GM19240 (cell line): ENCODE results near the gene PYGL.
A peak's percentile ranks its signal among the peaks of the same experiment; 100 is the strongest.
"Not testable (repeated sequence)": the region's sequence is repeated elsewhere in the genome, so short reads cannot be mapped to it uniquely, and the experiment has no call there.

Source experiments
- DNase-seq: peaks from one replicate; pipeline ENCODE4 v3.0.0; 2011; ENCODE audit warnings: low spot score; ENCODE audit not compliant: insufficient read length

PYGL gene

DNA sequence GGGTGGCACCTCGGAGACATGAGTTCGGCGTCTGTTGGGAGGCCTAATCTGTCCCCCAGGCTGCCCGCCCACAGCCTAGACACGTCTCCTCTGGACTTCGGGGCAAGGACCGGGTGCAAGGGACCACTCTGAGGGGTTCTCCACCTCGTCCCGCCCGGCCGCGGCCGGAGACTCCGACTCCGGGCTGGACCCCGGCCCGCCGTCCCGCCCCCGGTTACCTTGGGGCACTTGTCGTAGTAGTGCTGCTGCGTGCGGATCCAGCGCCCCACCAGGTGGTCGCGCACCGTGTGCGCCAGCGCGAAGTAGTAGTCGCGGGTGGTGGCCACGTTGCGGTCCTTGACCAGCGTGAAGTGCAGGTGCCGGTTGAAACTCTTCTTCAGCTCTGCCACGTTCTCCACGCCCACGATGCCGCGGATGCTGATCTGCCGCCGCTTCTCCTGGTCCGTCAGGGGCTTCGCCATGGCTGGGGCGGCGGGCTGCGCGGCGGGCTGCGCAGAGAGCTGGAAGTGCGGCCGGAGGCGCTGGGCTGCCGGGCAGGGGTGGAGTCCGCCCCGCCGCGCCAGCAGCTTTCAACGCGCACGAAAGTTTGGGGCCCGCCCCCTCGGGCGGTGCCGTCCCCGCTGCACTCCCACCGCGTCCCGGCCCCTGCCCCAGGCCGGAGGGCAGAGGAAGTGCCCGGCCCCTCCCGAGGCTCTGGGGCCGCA lies at the start of gene PYGL:
Gene PYGL, minus strand, starts transcription at position 541 of the 704 bp plus-strand sequence. Its CDS starts 80 bp downstream, at position 461.
- peak; percentile 23 for DNase-seq

GRCh38 chr14:50985859-50986331 lies 41.6 kb upstream of the PYGL start:
- no peak for DNase-seq

DNA sequence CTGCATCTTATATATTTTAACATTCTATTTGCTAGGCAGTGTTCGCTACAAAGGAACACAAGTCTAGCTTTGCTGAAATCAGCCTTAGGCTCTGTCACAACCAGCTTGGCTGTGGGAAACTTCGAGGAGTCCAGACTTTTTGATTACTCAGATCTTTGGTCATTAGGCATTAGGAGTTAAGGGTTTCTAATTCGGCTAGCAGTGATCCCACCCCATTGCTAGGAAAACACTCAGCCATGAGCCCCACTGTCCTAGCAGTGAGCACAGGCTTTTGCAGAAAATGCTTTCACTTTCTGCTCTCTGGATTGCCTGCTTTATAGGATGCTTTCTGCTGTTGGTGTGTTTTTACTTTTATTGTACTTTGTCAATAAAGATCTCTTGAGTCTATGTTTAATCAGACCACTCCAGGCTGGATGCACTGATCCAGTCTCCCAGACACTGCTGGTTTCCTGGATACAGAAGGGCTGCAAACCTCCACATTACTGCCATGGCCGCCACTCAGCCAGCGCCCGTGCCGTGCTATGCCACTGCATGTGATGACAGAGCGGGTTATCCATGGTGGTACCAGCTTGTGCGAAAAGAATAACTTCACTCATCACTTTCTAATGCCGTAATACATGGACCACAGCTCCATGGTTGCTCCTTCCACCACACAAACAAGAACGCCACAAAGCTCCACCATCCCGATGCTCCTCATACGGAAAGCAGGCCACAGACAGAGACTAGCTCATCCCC lies 41.0 kb upstream of the PYGL start:
- DNase-seq: no peak

GRCh38 chr14:50984036-50984710 lies 39.9 kb upstream of the PYGL start:
- DNase-seq: no peak

DNA sequence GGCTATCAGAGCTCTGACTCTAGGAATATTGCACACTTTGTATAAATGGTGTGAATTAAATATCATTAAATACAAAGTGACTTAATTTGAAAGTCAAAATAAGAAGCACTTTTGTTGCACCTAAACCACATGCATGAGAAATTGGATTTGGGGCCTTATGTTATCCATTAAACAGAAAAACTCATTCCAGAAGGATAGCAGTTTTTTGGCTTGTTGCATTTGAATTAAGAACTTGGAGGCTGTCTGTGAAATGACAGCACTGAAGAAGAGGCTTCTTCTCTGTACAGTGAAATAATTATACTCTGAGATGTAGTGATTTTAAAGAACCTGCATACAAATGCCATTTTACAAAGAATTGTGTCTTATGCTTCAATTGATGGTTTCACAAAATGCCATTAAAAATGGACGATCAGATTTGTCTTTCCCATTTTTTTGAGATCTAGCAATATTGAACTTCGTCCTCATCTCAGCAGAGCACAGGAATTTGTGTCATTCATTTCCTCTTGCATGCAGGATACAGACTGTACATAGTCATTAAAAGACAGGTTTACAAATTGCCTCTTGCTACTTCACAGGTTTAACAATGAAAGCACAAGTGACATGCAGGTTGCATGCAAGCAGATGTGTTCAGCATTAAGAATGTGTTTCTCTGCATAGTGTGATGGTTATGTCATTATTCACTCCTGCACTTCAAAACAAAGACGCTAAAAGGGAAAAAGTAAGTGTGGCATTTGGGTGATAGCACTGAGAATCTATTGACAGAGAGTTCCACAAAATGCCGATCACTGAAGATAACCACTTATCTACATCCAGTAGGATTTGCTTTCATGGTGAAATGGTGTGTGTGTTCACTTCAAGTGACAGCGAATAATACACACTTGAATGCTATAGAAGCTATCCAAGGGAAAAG lies 35.9 kb upstream of the PYGL start:
- no peak for DNase-seq

GRCh38 chr14:50978888-50979287 lies 34.6 kb upstream of the PYGL start:
- peak; percentile 20 for DNase-seq

- DNase-seq: no peak
Measured at GRCh38 chr14:50978529-50978871, 34.2 kb upstream of the PYGL start.

DNA sequence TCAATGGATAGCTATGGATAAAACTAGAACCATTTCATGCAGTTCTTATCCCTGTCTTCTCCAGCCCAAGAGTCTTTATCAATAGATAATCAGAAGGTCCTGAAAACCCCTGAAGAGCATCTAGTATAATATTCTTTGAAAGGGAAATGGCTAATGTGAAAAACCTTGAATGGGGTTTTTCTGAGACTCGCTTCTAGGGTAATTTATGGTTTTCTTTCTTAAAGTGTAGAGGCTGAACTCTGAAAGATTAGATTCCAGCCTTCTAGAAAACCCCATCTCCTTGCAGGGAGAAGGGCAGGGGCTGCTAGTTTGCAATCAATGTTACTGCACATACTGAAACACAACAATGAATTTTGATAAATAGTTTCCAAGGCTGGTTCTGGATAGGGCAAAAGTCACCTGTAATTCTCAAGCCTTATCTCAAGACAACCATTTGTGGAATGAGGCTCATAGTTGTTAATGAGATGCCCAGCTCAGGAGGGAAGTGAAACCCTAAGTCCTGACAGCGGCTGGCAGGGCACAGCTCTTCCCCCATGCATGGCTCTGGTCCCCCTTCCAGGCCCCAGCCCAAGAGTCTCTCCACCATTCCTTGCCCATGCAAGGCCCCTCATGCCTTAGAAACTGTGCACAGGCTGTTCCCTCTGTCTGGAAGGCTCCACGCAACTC lies 33.7 kb upstream of the PYGL start:
- no peak for DNase-seq

GRCh38 chr14:50974118-50974517 lies 29.8 kb upstream of the PYGL start:
- no peak for DNase-seq

GRCh38 chr14:50972734-50973133 lies 28.5 kb upstream of the PYGL start:
- DNase-seq: no peak

DNA sequence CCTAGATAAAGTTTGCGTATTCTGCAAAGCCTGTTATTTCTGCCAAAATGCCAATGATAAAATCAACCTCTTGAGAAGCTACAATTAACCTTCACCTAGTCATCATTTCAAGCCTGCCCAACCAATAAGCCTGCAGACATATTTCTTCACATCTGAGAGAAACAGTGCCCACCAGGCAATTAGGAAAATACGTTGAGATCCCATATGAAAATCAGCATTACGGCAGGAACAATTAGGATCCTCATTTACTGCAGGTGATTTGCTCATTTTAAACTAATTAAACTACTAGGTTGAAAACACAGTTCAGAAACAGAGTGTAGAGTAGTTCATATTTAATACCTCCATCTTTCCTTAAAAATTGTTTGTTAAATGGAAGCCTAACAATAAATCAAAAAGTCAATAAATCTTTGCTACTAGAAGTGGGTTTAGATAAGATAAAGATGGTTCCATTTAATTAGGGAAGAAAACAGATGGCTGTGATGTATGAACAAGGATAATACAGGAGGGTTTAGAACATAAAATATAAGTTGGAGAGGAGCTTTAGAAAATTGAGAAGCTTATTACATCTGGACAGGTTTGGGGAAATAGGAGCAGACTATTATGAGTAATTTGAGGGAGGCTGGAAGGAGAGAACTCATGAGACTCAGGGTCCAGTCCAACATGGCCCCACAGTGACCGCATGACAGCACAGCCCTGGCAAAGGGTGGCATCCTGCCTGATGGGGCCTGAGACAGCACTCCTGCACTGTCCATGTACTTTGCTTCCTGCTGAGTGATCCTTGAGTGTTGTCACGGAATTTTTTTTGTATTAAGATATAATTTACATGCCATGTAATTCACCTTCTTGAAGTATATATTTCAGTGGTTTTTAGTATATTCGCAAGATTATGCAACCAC lies 26.9 kb upstream of the PYGL start:
- DNase-seq: no peak

DNA sequence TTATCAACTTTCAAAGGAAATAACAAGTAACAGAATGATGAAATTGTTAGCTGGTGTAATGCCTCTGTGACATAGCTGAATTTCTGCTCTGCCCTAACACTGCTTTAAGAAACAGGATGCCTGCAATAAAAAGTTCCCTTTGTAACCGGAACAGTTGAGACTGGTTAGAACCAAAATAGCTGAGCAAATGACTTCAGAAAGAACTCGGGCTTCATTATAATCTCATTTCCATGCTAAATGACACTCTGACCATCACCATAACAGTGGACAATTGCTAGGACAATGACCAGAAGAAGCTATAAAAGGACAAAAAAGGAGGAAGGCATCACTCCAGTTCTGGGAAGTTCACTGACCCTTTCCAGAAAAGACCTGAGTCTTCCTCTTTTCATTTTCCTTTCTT lies 23.5 kb upstream of the PYGL start:
- DNase-seq: no peak

DNA sequence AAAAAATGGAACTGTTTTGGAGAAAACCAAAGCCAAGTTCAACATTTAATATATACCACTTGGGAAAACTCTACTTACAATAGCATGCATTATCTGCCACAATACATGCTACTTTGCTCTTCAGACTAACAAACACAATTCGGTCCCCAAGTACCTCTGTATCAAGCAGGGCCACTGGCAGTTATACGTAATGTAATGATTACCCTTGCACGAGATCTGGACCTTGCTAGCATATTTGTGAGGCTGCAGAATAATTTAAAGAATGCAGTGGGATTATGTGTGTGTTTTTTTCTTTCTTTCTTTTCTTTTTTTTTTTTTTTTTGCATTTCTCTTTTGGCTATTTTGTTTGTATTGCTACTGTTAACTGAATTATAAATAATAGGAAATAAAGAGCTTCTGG lies 22.8 kb upstream of the PYGL start:
- no peak for DNase-seq

- no peak for DNase-seq
Measured at GRCh38 chr14:50964683-50965390, 20.6 kb upstream of the PYGL start.

GRCh38 chr14:50963919-50964318 lies 19.6 kb upstream of the PYGL start:
- DNase-seq: no peak

DNA sequence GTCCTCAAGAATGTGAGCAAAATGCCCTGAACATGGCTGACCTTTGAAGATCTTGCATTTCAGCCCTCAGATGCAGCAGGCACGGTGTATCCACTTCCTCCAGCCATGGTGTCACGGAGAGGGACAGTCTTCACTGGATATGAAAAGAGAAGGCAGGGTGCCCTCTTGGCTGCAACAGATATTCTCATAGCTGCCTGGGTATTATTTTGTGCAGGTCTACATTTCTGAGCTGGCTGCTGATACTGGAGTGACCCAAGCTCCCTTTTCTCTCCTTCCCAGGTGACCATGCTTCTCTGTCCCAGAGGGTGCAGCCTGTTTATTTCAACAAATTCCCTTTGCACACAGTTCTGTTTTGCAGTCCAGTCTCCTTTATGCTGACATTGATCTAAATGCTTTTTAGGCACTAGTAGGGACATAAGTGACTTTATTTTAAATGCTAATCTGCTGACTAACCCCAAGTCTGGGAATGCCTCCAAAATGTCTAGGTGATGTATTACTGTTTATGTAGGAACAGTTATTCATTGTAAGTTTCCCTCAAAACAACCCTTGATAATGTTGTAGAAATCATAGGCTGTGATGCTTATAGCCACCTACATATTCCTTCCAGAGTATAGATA lies 17.4 kb upstream of the PYGL start:
- no peak for DNase-seq

- no peak for DNase-seq
Measured at GRCh38 chr14:50957296-50957695, 13.0 kb upstream of the PYGL start.

- DNase-seq: not testable (repeated sequence)
Measured at GRCh38 chr14:50956421-50956820, 12.1 kb upstream of the PYGL start.
